ENCODE measurements around the gene HSD11B2. TPM values are rescaled to one million over a fixed set of nuclear protein-coding genes. Genes with fewer than 3 reads are reported as not detected.

The HSD11B2 gene
- total and polyA plus RNA-seq, 10 of the 15 experiments (the other 5 are each of a cell fraction or from before 2014, with no cell fraction given) = 0.09 to 0.34 (median 0.21) TPM; not detected in 2

GRCh38 chr16:67399749-67400704 is 30.9 kb upstream of the HSD11B2 start:
- no peak overlapping the region for H3K9ac ChIP-seq (ENCODE audit: control insufficient read depth, insufficient read depth, low read length)
- WGBS (ENCODE audit: insufficient coverage, insufficient replicate concordance, low lambda C conversion rate, missing lambda C conversion rate) = 65% methylated on average over 19 of the region's 19 CpGs
- DNase-seq (ENCODE audit: low read depth, low spot score) (no peak), FAIRE-seq (no peak), ATAC-seq (no peak)
- H2AFZ ChIP-seq (ENCODE audit: control insufficient read depth, low read depth, low read length) = no peak overlapping the region
- RAD21 ChIA-PET (ENCODE audit: unreplicated experiment) = interaction anchor here (0.6 to 2.2 kb wide), 9 partner anchors 11 to 153 kb away, joined by 3 to 19 read pairs (median 3); partner anchors contain the start of gene FHOD1
- H3K9me3 ChIP-seq (replicated peaks; ENCODE audit: control insufficient read depth, insufficient read depth, low read length) = no peaks in the 10 kb centered on the region
- no peaks in the 10 kb centered on the region for H3K4me1 ChIP-seq (ENCODE audit: control insufficient read depth, insufficient read depth, low read length)
- H3K79me2 ChIP-seq (ENCODE audit: control insufficient read depth, insufficient read depth, low read length) = no peaks in the 10 kb centered on the region
- intact Hi-C loops (cut with micrococcal nuclease; ENCODE audit: unreplicated experiment) (loop anchor here (5.0 kb wide), 1 partner anchor 123 kb away; the partner anchor contains the start of gene PLEKHG4), in situ Hi-C loops (cut with MboI) (loop anchor here (25.0 kb wide), 1 partner anchor 413 kb away; the partner anchor contains the start of gene CES4A)
- CTCF ChIA-PET = interaction anchor here (0.5 to 1.5 kb wide), 20 partner anchors 11 to 739 kb away, joined by 3 to 14 read pairs (median 4); partner anchors contain the start of gene LRRC36
- no TSS peak for BruUV-seq (replicated peaks)
- H3K4me2 ChIP-seq (ENCODE audit: control insufficient read depth, insufficient read depth) = no peak overlapping the region
- H4K20me1 ChIP-seq (ENCODE audit: control insufficient read depth, insufficient read depth) = no peaks in the 10 kb centered on the region
- POLR2A ChIA-PET = no interaction called here
- SMC1A ChIA-PET (ENCODE audit: uncharacterized antibody, unreplicated experiment) = interaction anchor here (1.9 kb wide), 1 partner anchor 139 kb away, joined by 5 read pairs; no protein-coding TSS in a partner anchor
- H3K27me3 ChIP-seq (replicated peaks in 1 of 2; ENCODE audit: control insufficient read depth in 2 of 2, insufficient read depth in 2 of 2, low read length in 1 of 2) = peaks cover 1 to 3% of the 10 kb centered on the region in 2 experiments; a peak in 3 of 4 replicates
- no peaks in the 10 kb centered on the region for H3K36me3 ChIP-seq (ENCODE audit: control insufficient read depth in 2 of 2, insufficient read depth in 2 of 2, low read length in 1 of 2)
- no peak overlapping the region for H3K27ac ChIP-seq (ENCODE audit: control insufficient read depth, insufficient read depth)
- H3K4me3 ChIP-seq = no peak overlapping the region
- no peak for TF ChIP-seq POLR2A (IDR thresholded peaks at IDR 0.05; ENCODE audit: low read depth, low read length)
- TF ChIP-seq SP1 (IDR thresholded peaks at IDR 0.05; ENCODE audit: low read depth, low read length) = no peak
- TF ChIP-seq YY1 (IDR thresholded peaks at IDR 0.05; ENCODE audit: low read depth, low read length) = no peak
- TF ChIP-seq ZNF207 (IDR thresholded peaks at IDR 0.05; ENCODE audit: borderline replicate concordance) = no peak
- TF ChIP-seq HSF1 (IDR thresholded peaks at IDR 0.05; ENCODE audit: low read depth, low read length) = no peak
- TF ChIP-seq SIN3A (IDR thresholded peaks at IDR 0.05; ENCODE audit: low read depth, low read length) = no peak
- TF ChIP-seq E2F8 (IDR thresholded peaks at IDR 0.05; ENCODE audit: low read depth, partially characterized antibody) = no peak
- TF ChIP-seq CEBPZ (IDR thresholded peaks at IDR 0.05; ENCODE audit: low read depth, low read length) = no peak
- TF ChIP-seq RFX5 (IDR thresholded peaks at IDR 0.05; ENCODE audit: low read depth, low read length) = no peak
- no peak for TF ChIP-seq HDAC6 (IDR thresholded peaks at IDR 0.05; ENCODE audit: unreplicated experiment)
- TF ChIP-seq MXI1 (IDR thresholded peaks at IDR 0.05; ENCODE audit: low read depth, low read length) = no peak
- TF ChIP-seq HDAC2 (IDR thresholded peaks at IDR 0.05) = no peak
- TF ChIP-seq RAD21 (IDR thresholded peaks at IDR 0.05; ENCODE audit: insufficient read depth, low read depth, low read length) = no peak
- TF ChIP-seq SIX5 (IDR thresholded peaks at IDR 0.05; ENCODE audit: low read depth, low read length, severe bottlenecking) = no peak
- no peak for TF ChIP-seq MYC (IDR thresholded peaks at IDR 0.05; ENCODE audit: insufficient read depth, insufficient read length, insufficient replicate concordance, low read length, severe bottlenecking)
- no peak for TF ChIP-seq GATAD2B (conservative IDR thresholded peaks at IDR 0.05; ENCODE audit: low read depth)
